Keratinocyte (primary cell): ENCODE measurements around the gene TOP1. TPM values are rescaled to one million over a fixed set of nuclear protein-coding genes. Genes with fewer than 3 reads are reported as not detected.

ENCODE experiments used
- DNase-seq: peaks from one replicate; pipeline ENCODE4 v3.0.0-alpha.2; 2011; ENCODE audit warnings: low read depth, missing footprints, low spot score
- FAIRE-seq: peaks from 2 replicates; lab custom pipeline; 2011; peaks lifted over from hg19 to GRCh38; lab: Jason Lieb, UNC
- H2AFZ ChIP-seq: 2 replicates; pipeline ENCODE4 v1.6.0; 2012; ENCODE audit warnings: low read length, control low read depth, inconsistent platforms; ENCODE audit not compliant: control insufficient read depth
- H3K27ac ChIP-seq: 2 replicates; pipeline ENCODE4 v1.5.1; 2011; ENCODE audit warnings: low read length; ENCODE audit not compliant: control insufficient read depth, insufficient read depth
- H3K27me3 ChIP-seq: 3 replicates; pipeline ENCODE4 v1.6.0; 2011; ENCODE audit warnings: low read length; ENCODE audit not compliant: control insufficient read depth, insufficient read depth; ENCODE audit errors: extremely low read depth
- H3K36me3 ChIP-seq, 2 experiments: 2 replicates in 1 of 2; 3 replicates in 1 of 2; pipeline ENCODE4 v1.5.1; 2011; ENCODE audit warnings: low read length in 2 of 2, mild to moderate bottlenecking in 1 of 2; ENCODE audit not compliant: control insufficient read depth in 2 of 2, insufficient read depth in 2 of 2; ENCODE audit errors: extremely low read depth in 1 of 2
- H3K4me1 ChIP-seq: 3 replicates; pipeline ENCODE4 v1.5.1; 2011; ENCODE audit warnings: low read length; ENCODE audit not compliant: control insufficient read depth, insufficient read depth; ENCODE audit errors: extremely low read depth
- H3K4me2 ChIP-seq: 3 replicates; pipeline ENCODE4 v1.6.0; 2011; ENCODE audit warnings: low read depth, low read length; ENCODE audit not compliant: control insufficient read depth, insufficient read depth; ENCODE audit errors: extremely low read depth
- H3K4me3 ChIP-seq, 3 experiments: fragments of 200-600 bp in 1 of 3; sonication (generic) in 1 of 3; 2 replicates in 2 of 3; 3 replicates in 1 of 3; pipeline ENCODE4 v1.5.1; 2011 to 2016; ENCODE audit warnings: low read length in 3 of 3, mild to moderate bottlenecking in 3 of 3, control low read depth in 2 of 3, inconsistent platforms in 1 of 3, low read depth in 1 of 3, mixed read lengths in 1 of 3, mixed run types in 1 of 3, moderate library complexity in 1 of 3; ENCODE audit not compliant: control insufficient read depth in 2 of 3, insufficient read depth in 2 of 3; ENCODE audit errors: extremely low read depth in 1 of 3
- H3K79me2 ChIP-seq: 2 replicates; pipeline ENCODE4 v1.6.0; 2012; ENCODE audit warnings: low read length; ENCODE audit not compliant: control insufficient read depth, insufficient read depth
- H3K9ac ChIP-seq: 3 replicates; pipeline ENCODE4 v1.6.0; 2011; ENCODE audit warnings: low read length; ENCODE audit not compliant: control insufficient read depth, insufficient read depth; ENCODE audit errors: extremely low read depth
- H3K9me1 ChIP-seq: 3 replicates; pipeline ENCODE4 v1.6.0; 2011; ENCODE audit warnings: low read length; ENCODE audit not compliant: control insufficient read depth, insufficient read depth; ENCODE audit errors: extremely low read depth
- H3K9me3 ChIP-seq: 2 replicates; pipeline ENCODE4 v1.5.1; 2012; ENCODE audit warnings: low read depth, low read length; ENCODE audit not compliant: control insufficient read depth
- H4K20me1 ChIP-seq: 3 replicates; pipeline ENCODE4 v1.6.0; 2011; ENCODE audit warnings: low read length; ENCODE audit not compliant: control insufficient read depth, insufficient read depth; ENCODE audit errors: extremely low read depth
- CTCF ChIP-seq, 3 experiments: IDR thresholded peaks in 1 of 3; conservative IDR thresholded peaks in 1 of 3; optimal IDR thresholded peaks in 1 of 3; 2 replicates in 2 of 3; 3 replicates in 1 of 3; pipeline versions ENCODE3 to v1.5.1; 2011; ENCODE audit warnings: low read length in 3 of 3, mild to moderate bottlenecking in 3 of 3, moderate library complexity in 2 of 3, control low read depth in 1 of 3, inconsistent platforms in 1 of 3; ENCODE audit not compliant: insufficient read depth in 2 of 3; ENCODE audit errors: extremely low read depth in 1 of 3
- EZH2 ChIP-seq: IDR thresholded peaks from one replicate; pipeline ENCODE4 v1.6.1; 2012; ENCODE audit warnings: inconsistent platforms, mild to moderate bottlenecking, low read length, moderate library complexity
- dilution Hi-C: fragments of 300-500 bp; cut with MboI; formaldehyde crosslinking; loops from one replicate; pipeline ENCODE4 v1.7.0; 2020; ENCODE audit warnings: low sequenced_read_pairs; ENCODE audit not compliant: extremely low pct_ligation_motif_present
- polyA plus RNA-seq, 5 experiments: library from polyadenylated mRNA; depleted of rRNA in 3 of 5; stranded (reverse) in 3 of 5; stranded (forward) in 1 of 5; unstranded in 1 of 5; fragments of >200 nt; gene quantifications; 1 replicate in 1 of 5; 2 replicates in 3 of 5; 3 replicates in 1 of 5; pipeline versions ENCODE4 v1.2.1 to v1.2.3, GENCODE V29; 2011 to 2012; ENCODE audit warnings: missing spikeins in 2 of 5, low read depth in 1 of 5, low replicate concordance in 1 of 5

The TOP1 gene
- polyA plus RNA-seq, 1 donor (not counting 4 experiments of a cell fraction or from before 2014, with no cell fraction given), result 25.2 TPM

GRCh38 chr20:41037179-41037578 is 8.6 kb downstream of the TOP1 start:
- Histone ChIP-seq H3K4me1 (peaks cover 15% of the 10 kb centered on the region), H3K4me2 (no peak overlapping the region), H4K20me1 (peaks cover 18% of the 10 kb centered on the region), H3K79me2 (peaks cover 98% of the 10 kb centered on the region), H3K9ac (no peak overlapping the region), H3K9me1 (peaks cover 3% of the 10 kb centered on the region), H3K36me3 (peaks cover 5 to 20% of the 10 kb centered on the region in 2 experiments), H3K4me3 (no peak overlapping the region), H3K27ac (no peak overlapping the region), H2AFZ (no peak overlapping the region), H3K9me3 (no peaks in the 10 kb centered on the region), H3K27me3 (no peaks in the 10 kb centered on the region)
- no peak for TF ChIP-seq EZH2
- no peak for TF ChIP-seq CTCF (optimal IDR thresholded peaks at IDR 0.05 in 1 of 3, IDR thresholded peaks at IDR 0.05 in 1 of 3, conservative IDR thresholded peaks at IDR 0.05 in 1 of 3; ENCODE audit: extremely low read depth in 1 of 3, insufficient read depth in 2 of 3, low read length in 3 of 3)
- no peak for FAIRE-seq
- dilution Hi-C loops, result no loop called here
- no peak for DNase-seq

GRCh38 chr20:41038149-41038877 is 9.7 kb downstream of the TOP1 start:
- TF ChIP-seq CTCF (optimal IDR thresholded peaks at IDR 0.05 in 1 of 3, IDR thresholded peaks at IDR 0.05 in 1 of 3, conservative IDR thresholded peaks at IDR 0.05 in 1 of 3; ENCODE audit: extremely low read depth in 1 of 3, insufficient read depth in 2 of 3, low read length in 3 of 3), result no peak
- no peak for TF ChIP-seq EZH2

More at GRCh38 chr20:41038149-41038877, 9.7 kb downstream of the TOP1 start:
- no peak overlapping the region for H2AFZ ChIP-seq
- H3K4me2 ChIP-seq, result no peak overlapping the region
- H3K36me3 ChIP-seq, result peaks cover 2 to 24% of the 10 kb centered on the region in 2 experiments
- peaks cover 7% of the 10 kb centered on the region for H3K4me1 ChIP-seq
- H3K27me3 ChIP-seq, result no peaks in the 10 kb centered on the region
- no peak overlapping the region for H3K9ac ChIP-seq
- dilution Hi-C loops, result no loop called here
- peaks cover 98% of the 10 kb centered on the region for H3K79me2 ChIP-seq
- peaks cover 3% of the 10 kb centered on the region for H3K9me1 ChIP-seq
- H3K4me3 ChIP-seq, result no peak overlapping the region
- FAIRE-seq (no peak), DNase-seq (no peak)
- no peak overlapping the region for H3K27ac ChIP-seq
- peaks cover 18% of the 10 kb centered on the region for H4K20me1 ChIP-seq
- no peaks in the 10 kb centered on the region for H3K9me3 ChIP-seq
